ENCODE measurements around the gene LBR.
"Not testable (repeated sequence)": the region's sequence is repeated elsewhere in the genome, so short reads cannot be mapped to it uniquely, and the experiment has no call there.

Gene LBR

DNA sequence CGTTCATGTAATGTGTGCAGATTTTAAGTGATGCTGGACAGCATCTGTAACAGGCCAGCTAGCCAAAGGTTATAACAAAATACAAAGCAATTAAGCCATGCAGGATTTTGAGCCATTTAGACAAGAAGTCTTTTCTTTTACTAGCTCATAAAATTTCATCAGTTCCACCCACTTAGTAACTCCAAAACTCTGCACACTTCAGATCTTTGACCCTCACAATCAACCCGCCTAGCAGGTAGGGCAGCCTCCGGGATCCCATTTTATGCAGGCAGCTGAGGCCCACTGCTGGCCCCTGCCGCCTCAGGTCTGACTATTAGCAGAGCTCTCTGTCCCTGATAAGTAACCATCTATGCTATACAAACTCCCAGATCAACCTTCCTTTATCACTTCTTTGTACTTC lies 9.2 kb downstream of the LBR start:
- DNase-seq: no peak

DNA sequence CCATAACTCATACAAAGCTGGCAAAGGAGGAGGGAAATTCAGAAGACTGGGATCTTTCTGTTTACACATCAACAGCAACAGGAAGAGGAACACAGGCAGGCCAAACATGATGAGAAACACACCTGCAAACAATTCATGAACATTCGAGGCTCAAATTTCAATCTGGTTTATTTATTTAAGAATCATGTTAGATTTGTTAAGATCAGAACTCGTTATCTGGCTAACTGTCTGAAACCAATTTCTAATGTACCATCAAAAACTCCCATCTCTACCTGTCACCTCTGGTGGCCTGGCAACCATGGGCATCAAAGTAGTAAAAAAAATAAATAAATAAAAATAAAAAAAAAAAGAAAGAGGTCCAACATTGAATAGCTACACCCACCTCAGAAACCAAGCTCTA lies 9.8 kb downstream of the LBR start:
- no peak for DNase-seq

DNA sequence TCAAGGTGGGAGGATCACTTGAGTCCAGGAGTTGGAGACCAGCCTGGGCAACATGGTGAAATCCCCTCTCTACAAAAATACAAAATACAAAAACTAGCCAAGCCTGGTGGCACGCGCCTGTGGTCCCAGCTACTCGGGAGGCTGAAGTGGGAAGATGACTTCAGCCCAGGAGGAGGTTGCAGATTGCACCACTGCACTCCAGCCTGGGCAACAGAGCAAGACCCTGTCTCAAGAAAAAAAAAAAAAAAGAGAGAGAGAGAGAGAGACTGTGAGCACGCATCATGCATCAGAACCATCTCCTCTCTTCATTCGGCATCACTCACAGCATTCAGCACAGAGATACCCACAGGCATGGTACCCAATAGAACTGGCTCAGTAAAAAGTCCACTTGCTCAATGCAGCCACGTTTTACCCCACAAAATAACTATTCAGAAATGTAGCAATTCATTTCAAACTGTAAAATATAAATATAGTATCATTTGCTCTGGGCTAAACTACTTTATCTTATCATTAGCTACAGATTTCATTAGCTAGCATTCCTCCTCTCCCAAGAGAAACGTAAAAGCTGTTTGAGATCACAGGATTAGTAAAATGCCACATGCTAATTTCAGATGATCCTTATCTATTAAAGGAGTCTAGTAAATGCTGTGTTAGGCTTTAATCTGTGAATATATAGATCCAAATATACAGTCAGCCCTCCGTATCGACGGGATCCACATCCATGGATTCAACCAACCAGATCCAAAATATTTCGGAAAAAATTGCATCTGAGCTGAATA lies 11.7 kb downstream of the LBR start:
- no peak for DNase-seq

DNA sequence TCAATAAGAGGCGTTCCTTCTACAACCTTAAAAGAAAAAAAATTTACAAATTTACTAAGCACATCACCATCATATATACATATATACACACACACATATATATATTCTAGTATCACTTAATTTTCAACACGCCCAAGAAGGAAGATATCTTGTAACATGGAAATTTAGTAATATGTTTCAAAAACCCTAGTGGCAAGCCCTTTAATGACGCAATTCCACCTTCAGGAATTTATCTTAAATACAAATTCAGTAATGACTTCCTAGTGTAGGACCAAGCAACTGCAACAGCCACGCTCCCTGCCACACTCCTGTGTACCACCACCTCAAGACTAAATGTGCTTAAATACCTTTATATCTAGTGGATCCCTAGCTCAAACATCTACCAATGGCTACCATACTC lies 12.5 kb downstream of the LBR start:
- no peak for DNase-seq

GRCh38 chr1:225413708-225414375 lies 14.0 kb downstream of the LBR start:
- DNase-seq: no peak

DNA sequence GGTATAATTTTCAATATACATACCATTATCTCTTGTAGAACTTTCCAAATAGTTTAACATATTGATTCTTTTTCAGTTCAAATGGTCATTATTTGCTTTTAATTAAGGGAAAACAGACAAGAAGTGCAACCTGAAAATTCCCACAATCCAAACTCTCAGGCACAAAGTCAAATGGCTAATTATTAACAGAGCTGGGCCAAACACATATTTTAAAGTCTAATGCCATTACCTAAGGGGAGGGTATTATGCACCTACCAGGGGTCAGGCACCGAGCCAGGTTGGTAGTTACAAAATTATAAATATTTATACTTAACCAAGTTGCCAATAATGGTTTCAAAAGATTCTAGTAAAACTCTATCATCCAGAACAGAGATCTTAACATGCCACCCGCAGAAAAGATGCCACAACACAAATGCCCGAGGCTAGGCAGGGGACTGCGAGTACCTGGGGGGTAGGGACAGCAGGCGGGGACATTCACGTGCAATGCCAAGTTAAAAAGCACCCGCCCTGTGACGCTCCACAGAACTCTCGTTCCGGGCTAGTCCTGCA lies 15.0 kb downstream of the LBR start:
- DNase-seq: no peak

- no peak for DNase-seq
Observed at GRCh38 chr1:225412321-225412720, 15.5 kb downstream of the LBR start.

GRCh38 chr1:225410036-225410435 lies 17.8 kb downstream of the LBR start:
- DNase-seq: no peak

- no peak for DNase-seq
Observed at GRCh38 chr1:225409051-225409450, 18.8 kb downstream of the LBR start.

DNA sequence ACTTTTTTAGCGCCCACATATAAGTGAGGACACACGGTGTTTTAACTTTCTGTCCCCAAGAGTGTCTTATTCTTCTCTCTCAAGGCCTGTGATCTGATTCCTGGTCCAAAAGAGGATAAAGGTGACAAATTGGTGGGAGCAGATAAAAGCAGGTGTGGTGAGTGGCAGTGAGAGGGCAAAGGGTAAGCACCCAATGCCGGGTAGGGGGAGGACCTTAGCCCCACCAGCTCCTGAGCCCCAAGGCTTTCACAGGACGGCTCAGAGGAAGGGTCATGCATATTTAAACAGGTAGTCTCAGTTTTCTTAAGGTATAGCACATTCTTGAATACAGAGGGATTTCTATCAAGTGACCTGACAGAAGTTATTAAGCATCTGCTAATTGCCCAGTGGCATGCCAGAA lies 19.6 kb downstream of the LBR start:
- no peak for DNase-seq

DNA sequence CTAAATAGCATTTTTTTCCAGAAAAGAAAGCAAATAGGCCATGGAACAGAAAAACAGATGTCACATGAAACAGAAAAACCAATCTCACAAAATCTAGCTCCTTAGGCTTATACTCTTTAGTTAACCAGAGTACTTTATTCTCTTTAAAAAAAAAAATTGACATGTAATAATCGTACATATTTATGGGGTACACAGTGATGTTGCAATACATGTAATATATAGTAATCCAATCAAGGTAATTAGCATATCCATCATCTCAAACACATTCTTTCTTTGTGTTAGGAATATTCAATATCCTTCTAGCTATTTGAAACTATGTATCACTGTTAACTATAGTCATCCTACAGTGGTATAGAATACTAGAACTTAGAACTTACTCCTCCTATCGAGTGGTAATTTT lies 20.1 kb downstream of the LBR start:
- DNase-seq: no peak

GRCh38 chr1:225406976-225407725 lies 20.7 kb downstream of the LBR start:
- DNase-seq: no peak

DNA sequence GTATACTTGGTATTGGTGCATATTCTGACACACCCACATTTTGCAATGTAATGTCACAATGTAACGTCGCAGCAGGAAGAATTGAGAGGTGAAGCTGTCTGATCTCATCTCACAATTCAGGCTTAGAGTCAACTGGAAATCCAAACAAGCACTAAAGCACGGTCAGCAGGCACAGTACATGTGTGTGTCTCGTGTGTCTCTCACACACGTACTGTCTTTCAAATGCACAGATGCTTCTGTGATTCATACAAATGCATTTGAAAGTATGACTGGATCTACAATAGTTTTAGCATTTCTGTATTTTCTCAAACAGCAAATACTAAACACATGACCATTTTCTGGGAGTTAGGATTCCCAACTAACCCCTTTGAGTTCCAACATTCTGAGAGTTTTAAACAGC lies 26.9 kb downstream of the LBR start:
- no peak for DNase-seq

GRCh38 chr1:225396357-225396756 lies 31.5 kb downstream of the LBR start:
- DNase-seq: no peak

DNA sequence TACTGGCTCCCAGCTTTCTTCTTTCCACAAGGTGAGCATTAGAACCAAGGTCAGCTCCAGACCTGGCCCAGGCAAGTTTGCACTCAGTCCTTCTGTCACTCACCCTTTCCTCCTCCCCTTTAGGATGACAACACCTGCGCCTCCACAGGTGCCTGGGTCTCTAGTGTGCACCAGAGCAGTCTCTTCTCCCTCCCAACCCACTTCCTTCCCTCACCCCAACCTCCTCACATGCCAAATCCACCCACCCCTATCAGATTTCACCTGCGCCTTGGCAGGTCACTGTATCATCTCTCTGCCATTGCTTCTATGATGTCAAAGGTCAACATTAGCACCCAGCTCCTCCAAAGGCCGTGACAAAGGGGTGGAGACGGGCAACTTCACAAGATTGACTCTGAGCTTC lies 38.0 kb downstream of the LBR start:
- DNase-seq: no peak

DNA sequence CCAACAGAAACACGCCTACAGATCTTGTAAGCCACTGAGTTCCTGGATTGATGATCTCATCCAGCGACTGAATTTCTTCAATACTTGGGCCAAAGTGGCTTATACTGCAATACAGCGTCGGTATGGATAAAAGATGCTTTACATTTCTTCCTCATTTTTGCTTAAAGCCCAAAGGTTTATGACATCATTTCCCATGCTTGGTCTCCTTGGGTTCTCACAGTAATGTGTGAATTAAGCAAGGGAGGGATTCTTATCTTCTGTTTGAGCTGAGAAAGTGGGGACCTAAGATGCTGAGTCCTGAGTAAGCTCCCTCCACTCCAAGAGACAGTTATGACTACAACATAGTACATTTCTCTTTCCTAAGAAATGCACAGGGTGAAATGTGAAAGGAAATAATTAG lies 39.5 kb downstream of the LBR start:
- no peak for DNase-seq

DNA sequence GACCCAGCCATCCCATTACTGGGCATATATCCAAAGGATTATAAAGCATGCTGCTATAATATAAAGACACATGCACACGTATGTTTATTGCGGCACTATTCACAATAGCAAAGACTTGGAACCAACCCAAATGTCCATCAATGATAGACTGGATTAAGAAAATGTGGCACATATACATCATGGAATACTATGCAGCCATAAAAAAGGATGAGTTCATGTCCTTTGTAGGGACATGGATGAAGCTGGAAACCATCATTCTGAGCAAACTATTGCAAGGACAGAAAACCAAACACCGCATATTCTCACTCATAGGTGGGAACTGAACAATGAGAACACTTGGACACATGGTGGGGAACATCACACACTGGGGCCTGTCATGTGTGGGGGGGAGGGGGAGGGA lies 41.0 kb downstream of the LBR start:
- DNase-seq: not testable (repeated sequence)

DNA sequence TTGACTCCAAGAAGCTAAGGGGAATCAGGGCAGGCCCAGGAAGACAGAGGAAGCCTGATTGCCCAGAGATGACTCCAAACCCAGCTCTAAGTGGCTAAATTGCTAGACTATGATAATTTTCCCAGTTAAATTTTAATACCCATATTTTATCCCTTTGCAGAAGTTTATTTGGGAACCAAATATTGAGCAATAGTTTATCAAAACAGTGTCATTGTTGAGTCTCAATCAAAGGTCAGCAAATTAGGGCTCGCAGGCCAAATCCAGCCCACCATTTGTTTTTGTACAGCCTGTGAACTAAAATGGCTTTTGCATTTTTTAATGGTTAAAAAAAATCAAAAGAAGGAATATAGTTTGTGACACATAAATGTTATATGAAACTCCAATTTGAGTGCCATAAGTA lies 47.1 kb downstream of the LBR start:
- no peak for DNase-seq

DNA sequence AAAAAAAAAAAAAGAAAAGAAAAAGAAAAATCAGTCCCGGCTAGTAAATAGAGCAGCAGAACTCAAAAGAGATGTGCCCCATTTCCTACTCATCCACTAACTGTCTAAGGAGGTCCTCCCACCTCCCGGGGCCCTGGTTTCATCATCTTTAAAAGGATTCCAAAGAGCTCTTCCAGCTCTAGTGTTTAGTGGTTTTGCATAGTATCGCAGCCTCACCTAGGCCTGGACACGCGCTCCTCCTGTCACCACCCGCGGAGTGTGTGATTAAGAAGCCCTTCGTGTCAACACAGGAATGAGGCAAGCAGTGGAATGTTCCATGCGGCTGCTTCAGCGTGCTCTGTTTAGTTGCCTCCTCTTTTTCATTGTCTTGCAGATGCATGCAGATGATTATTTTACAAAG lies 49.0 kb downstream of the LBR start:
- DNase-seq: no peak

GRCh38 chr1:225374996-225375395 lies 52.8 kb downstream of the LBR start:
- no peak for DNase-seq

DNA sequence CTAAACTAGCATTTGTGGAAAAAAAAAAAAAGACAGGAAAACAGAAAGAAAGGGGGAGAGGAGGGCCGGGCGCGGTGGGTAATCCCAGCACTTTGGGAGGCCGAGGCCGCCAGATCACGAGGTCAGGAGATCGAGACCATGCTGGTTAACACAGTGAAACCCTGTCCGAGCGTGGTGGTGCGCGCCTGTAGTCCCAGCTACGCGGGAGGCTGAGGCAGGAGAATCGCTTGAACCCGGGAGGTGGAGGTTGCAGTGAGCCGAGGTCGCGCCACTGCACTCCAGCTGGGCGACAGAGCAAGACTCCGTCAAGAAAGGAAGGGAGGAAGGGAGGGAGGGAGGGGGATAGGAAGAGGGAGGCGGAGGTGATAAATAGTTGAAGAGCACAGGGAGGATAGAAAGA lies 54.7 kb downstream of the LBR start:
- DNase-seq: no peak

- DNase-seq: no peak
Observed at GRCh38 chr1:225371366-225372010, 56.4 kb downstream of the LBR start.

DNA sequence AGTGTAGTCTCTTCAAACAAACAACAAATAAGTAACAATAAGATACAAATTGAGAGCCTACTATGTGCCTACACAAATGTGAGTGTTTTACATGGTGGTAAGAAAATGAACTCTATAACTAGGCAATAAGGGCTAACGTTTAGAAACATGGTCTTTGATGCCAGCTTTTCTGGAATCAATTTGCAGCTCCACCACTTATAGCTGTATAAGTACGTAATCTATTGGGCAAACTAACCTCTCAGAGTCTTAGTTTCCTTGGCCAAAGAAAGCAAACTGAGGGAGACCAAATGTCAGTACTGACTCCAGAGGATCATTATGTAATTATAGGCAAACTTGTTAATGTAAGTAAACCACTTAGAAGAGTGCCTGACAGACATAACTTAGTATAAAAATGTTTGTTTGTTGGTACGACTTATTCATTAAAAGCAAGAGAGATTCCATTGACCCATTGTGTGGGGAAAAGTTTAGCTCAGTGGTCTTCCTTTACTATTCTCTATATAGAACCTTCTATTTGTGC lies 59.7 kb downstream of the LBR start:
- DNase-seq: no peak

Data from activated CD4-positive, alpha-beta T cell treated with anti-CD3 and anti-CD28 coated beads for 48 hours (primary cell).